Bronchial epithelial cell (primary cell): Measurements from ENCODE around the gene ZNF599. TPM values are rescaled to one million over a fixed set of nuclear protein-coding genes. Genes with fewer than 3 reads are reported as not detected.

Experiments used
- total RNA-seq: library from RNA; depleted of rRNA; stranded (reverse); fragments of >200 nt; gene quantifications from 2 replicates; pipeline ENCODE4 v1.2.1, GENCODE V29; 2014

The ZNF599 gene
- total RNA-seq, 1 donor from 2014 or later: 2.4 TPM

Other genes with a start within 250 kb of the ZNF599 start
- gene SCGB2B2, start 96.1 kb downstream of the ZNF599 start, total RNA-seq: under 0.01 TPM in 2 replicates
- 7.4 and 11.4 TPM in 2 replicates for gene ZNF302, start 95.5 kb downstream of the ZNF599 start, total RNA-seq
- gene ZNF181, start 39.0 kb downstream of the ZNF599 start, total RNA-seq: 10.5 and 11.3 TPM in 2 replicates
- 1.5 and 3.7 TPM in 2 replicates for gene ZNF30, start 153.7 kb upstream of the ZNF599 start, total RNA-seq
- 1.2 and 1.8 TPM in 2 replicates for gene ZNF792, start 191.0 kb upstream of the ZNF599 start, total RNA-seq
- gene GRAMD1A, start 227.1 kb upstream of the ZNF599 start, total RNA-seq: 6.3 and 7.9 TPM in 2 replicates